CD4-positive, alpha-beta T cell treated with Interferon gamma for 1 hour (primary cell): ENCODE measurements around the gene GH1.
"Not testable (repeated sequence)": the region's sequence is repeated elsewhere in the genome, so short reads cannot be mapped to it uniquely, and the experiment has no call there.

Experiments
- DNase-seq: peaks from one replicate; pipeline ENCODE4 v3.0.0-alpha.2; 2020

Gene GH1

DNA sequence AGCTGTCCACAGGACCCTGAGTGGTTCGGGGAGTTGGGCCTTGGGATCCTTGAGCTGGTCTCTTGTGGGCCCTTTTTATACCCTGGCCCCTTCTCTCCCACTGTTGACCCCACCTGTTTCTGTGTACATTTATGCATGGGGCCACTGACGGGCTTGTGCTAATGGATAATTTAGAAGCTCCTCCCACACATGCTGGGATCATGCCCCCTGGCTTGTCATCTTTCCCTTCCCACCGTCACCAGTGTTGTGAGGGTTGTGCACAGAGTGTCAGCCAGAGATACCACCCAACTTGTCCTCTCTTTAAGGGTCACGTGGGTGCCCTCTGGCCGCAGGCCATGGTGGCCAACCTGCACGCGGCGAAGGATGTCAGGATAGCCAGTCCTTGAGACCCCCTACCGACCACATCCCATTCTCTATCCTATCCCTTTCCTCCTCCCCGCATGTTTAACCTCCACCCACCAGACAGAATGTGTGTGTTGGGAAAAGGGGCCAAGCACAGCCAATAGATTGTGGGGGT, at the start of gene GH1:
GH1 (minus strand) TSS at position 51 of the 517 bp plus-strand sequence. CDS start 63 bp downstream, outside the sequence.
- not testable (repeated sequence) for DNase-seq

DNA sequence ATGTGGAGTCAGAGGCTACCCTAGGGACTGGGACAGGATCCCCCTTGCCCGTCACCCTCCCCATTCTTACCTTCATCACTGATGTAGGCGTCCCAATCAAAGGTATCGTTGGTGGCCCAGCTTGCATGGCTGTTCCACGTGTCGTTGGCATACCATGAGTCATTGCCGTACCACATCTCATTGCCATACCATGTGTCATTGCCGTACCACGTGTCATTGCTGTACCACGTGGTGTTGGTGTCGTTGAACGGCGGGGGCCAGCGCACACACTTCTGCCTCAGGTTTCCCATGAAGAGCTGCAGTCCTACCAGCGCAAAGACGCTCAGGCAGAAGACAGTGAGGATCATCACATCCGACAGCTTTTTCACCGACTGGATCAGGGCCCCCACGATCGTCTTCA, 49.3 kb upstream of the GH1 start:
- DNase-seq = no peak

DNA sequence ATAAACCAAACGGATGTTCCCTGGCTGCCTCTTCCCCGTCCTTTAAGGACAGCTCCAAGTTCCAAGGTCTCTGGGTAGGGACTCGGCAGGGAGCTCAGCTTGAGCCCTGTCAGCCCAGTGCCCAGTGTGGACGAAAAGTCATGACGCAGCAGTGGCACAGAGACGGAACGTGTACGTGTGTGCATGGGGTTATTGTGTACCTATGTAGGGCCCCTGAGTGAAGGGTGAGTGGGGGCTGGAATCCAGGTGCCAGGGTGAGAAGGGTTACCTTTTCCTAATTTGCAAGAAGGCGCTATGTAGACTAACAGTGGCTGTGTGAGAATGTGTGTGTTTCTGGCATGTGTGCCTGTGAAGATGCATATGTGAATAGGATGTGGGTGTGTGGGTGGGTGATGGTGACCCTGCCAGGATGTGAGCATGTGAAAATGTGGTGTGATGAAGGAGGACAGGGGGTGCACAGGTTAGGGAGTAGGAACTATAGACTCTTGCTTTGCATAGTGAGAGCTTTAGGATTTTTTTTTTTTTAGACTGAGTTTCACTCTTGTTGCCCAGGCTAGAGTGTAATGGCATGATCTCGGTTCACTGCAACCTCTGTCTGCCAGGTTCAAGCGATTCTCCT, 48.1 kb upstream of the GH1 start:
- DNase-seq = peak; percentile 24

DNA sequence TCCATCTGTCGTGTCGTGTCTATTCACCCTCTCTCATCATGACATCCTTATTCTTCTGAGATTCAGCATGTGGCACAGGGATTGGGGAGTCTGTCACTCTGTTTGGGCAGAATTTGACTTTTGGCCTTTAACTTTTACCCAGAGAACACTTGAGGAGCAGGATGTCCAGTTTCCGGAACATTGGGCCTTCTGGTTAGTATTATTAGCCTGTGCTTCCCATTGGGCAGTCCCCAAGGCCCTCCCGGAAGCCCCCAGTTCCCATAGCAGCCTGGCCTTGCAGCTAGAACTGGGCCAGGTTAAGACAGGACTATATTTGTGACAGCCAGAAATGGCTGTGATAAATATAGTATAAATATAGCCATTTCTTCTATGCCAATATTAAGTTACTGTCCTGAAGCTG, 44.5 kb upstream of the GH1 start:
- no peak for DNase-seq

DNA sequence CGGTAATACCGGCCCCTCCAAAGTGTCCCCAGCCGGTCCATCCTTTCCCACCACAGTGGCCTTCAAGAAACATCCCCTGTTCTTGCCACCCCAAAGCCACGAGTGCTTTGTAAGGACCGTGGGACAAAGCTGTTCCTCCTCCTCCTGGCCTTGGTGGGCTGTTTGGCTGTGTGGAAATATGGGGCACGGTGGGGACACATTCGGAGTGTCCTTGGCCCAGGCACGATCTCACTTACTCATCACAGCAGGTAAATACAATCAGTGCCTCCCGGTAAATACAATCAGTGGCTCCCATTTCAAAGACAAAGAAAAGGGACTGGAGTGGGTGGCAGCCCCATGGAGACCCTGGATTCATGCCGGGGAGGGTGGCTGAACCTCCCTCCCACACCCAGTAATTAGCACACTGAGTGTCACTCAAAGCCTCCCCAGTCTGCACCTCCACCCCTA, 43.7 kb upstream of the GH1 start:
- no peak for DNase-seq

DNA sequence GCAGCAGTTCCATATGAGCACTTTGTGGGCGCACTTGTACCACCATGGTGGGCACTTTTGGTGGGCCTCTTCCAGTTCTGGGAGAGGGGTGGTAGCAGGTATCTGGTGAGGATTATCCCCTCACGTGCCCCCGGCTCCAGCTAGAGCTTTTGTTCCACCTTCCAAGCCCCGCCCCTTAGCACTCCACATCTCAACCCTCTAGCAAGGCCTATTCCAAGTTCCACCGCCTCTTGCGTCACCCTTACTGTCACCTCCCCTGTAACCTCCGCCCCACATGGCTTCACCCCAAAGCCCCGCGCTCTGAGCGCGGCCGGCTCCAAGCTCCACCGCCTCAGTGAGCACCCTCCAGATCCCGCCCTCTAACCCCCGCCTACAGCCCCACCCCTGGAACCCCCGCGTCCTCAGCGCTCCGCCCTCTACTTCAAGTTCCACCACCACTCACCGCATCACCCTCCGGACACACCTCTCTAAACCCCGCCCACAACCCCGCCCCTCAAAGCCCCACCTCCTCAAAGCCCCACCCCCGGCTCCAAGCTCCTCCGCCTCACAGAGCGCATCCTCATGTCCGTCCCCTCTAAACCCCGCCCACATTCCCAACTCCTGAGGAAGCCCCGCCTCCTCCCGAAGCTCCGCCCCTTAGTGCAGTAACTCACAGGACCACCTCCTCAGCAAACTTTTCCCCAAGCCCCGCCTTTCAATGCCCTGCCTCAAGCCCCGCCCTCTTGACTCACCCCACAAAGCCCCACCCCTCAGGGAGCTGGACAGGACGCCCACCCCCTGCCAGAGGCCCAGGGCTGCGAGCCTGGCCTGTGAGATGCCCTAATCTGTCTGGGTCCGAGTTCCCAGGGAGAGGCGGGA, 42.9 kb upstream of the GH1 start:
- DNase-seq = peak; percentile 67

DNA sequence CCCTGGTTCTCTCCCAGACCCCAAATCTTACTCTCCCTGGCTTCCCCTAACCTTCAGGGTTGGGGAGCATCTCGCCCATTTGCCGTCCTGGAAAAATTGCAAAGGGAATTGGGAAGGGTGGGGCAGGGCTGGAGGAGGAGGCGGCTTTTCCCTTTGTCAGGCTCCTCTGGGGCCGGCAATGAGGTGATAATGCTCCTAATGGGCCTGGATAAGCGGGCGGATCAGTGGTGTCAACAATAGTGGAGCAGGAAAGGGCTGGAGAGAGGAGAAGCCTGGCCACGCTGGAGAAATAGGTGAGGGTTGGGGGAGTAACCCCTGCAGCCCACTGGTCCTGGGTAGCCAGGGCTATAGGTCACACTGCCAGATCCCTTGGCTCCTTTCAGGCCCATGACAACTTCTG, 41.8 kb upstream of the GH1 start:
- DNase-seq = no peak

DNA sequence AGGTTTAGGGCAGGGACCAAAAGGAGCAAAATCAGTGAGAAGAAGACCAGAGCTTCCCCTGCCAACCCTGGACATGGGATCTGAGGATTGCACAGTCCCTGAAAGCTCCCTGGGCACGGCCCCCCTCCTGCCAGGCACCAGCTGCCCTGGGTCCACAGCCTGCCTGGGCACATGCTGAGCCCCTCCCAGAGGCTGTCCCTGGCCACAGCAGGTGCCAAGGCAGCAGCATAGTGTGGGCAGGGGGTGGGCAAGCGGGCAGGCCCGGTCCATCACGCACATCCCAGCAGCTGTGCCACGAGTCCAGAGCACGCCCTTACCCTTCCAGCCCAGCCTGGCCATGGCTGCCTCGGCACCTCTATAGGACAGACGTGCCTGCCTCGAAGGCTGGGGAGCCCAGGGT, 41.4 kb upstream of the GH1 start:
- DNase-seq = no peak

DNA sequence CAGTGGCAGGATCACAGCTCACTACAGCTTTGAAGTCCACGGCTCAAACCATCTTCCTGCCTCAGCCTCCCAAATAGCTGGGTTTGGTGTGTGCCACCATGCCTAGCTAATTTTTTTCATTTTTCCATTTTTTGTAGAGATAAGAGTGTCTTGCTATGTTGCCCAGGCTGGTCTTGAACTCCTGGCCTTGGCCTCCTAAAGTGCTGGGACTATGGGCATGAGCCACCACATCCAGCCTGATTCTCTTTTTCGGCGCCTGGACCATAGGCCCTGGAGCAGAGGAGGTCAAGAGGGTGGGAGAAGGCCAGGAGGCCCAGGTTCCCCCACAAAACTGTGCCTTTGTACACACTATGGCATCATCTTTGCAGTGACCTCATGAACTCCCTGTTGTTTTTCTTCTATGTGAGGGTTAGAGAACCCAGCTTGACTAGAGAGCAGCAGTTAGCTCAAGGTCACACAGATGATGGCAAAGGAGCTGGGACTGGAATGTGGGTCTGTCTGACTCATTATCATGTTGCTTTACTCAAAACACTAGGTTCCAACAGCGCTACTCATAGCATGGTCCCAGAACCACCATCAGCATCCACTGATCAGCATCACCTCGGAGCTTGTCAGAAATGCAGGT, 37.8 kb upstream of the GH1 start:
- DNase-seq = no peak

DNA sequence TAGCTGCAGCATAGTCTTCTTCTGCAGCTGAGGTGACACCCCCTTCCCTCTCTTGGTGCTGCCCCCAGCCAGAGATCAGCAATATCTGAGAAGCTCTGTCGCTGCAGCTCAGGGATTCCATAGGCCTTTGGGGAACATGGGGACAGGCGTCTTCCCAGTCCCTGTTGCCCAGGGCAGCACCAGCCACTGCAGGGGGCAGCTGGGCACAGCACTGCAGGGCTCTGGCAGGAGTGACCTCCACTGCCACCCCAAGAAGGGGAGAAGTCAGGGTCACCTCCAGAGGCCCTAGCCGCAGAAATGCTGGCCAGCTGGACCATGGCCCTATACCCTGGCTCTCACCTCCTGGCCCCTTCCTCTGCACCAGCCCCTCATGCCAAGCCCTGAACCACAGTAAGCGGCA, 37.2 kb upstream of the GH1 start:
- DNase-seq = no peak

DNA sequence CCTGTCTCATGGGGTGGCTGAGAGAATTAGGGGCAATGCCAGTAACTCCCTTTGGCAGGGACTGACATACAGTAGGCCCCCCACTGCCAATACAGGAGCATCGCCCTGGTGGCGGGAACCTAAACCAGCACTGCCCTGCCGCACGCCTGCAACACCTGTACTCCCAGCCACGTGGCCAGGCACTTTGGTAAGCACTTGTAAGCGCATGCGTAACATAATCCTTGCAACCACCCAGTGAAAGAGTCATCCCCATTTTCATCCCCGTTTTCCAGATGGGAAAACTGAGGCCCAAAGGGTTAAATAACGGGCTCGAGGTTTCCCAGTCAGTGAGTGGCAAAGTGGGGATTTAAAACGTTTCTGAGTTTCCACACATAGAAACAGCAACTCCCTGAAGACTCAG, 36.6 kb upstream of the GH1 start:
- DNase-seq = no peak

DNA sequence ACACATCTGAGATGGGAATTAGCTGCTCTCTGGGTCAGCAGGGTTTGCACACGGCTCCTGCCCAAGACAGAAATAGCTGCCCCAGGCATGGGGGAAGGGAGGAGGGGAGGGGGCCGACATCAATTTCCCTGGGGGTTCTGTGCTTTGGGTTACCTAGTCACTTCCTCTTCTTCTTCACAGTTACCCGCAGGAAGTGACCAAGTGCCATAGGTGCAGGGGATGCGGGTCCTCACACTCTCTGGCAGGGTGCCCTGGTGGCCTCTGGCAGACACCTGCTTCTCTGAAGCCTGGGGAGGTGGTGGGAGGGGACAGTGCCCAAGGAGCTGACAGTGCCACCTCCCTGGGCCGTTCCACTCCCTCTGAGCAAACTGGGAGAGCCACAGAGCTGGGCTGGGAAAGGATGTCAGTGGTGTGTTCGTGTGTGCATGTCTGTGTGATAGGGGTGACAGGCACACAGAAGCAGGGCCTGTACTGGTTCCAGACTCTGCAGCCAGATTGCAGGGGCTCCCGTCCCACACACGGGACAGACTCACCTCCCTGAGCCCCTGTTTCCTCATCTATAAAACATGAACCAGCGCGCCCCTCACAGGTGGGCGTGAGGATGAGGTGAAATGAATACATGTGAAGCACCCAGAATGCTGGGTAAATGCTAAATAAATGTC, 35.9 kb upstream of the GH1 start:
- peak; percentile 67 for DNase-seq

DNA sequence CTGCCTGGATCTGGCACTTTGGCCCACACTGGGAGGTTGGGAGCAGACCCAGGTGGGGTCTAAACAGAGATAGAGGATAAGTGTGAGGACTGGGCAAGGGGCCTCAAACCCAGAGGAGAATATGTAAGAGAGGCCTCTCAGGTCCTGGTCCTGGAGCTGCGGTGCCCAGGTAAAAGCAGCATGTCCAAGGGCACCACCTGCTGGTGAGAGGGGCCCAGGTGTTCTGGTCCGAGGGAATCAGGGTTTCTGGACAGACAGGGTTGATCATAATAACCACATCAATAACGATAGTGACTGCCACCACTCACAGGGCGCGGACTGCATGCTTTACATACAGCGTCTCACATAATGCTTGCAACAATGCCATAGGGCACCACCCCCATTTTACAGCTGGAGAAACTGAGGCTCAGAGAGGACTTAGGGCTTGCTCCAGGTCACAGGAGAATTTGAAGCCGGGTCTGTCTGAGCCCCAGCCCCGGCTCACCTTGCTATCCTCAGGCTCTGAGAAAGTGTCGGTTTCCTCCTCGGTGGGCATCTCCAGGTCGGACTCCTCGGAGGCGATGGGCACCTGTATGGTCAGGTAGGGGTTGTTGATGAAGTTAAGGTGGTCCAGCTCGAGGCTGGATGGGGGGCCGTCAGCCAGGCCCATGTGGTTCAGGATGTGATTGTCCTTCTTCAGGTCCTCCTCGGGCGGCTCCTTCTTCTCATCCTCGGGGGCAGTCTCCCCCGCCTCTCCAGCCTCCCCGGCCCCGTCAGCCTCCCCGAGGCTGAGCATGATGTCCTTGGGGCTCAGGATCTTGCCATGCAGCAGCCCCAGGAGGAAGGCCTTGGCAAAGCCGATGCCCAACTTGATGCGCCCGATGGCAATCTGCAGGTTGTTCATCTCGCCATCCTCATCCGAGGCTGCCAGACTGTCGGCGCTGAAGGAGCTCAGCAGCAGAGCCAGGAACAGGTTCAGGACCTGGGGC, 32.6 kb upstream of the GH1 start:
- DNase-seq = peak; percentile 52

DNA sequence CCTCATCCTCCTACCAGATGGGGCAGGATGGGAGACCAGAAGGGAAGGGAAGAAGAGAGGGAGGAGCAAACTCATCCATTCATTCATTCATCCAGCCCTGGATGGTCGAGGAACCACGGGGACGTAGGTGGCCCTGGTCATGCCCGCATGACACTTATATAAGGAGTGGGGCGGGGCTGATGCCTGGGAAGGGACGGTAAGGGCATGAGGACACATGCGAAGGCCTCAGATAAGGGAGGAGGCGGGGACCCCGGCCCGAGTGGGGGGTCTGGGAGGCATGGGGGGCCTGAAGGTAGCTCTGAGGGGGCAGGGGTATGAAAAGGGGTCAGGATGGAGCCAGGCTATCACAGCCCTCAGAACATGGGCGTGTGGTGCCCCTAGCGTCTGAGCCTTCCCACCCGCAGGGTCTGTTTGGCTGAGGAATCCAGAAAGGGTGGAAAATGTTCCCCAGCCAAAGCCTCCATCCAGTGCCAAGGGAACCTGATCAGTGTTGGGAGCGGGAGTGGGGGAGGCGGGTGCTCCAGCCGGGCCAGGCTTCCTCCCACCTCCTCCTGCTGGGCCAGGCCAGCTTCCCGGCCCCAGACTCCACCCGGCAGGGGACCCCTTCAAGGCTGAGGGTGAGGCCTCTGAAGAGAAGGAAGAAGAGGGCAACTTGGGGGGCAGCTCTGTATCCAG, 31.1 kb upstream of the GH1 start:
- no peak for DNase-seq

DNA sequence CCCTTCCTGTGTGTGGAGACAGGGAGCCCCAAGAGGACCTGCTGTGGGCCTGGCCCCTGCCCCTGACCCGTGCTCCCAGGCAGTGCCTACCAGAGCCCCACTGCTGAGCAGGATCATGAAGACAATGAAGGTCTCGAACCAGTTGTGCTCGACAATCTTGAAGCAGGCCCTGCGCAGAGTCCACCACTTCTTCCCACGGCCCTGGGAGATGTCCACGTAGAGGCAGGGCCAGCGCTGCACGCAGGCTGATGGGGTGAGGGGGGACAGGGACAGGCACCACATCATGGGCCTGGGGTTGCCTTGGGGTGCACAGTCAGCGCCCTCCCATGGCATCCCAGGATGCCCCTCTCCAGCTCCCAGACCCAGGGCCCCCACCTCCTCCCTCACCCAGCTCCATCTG, 29.9 kb upstream of the GH1 start:
- no peak for DNase-seq

DNA sequence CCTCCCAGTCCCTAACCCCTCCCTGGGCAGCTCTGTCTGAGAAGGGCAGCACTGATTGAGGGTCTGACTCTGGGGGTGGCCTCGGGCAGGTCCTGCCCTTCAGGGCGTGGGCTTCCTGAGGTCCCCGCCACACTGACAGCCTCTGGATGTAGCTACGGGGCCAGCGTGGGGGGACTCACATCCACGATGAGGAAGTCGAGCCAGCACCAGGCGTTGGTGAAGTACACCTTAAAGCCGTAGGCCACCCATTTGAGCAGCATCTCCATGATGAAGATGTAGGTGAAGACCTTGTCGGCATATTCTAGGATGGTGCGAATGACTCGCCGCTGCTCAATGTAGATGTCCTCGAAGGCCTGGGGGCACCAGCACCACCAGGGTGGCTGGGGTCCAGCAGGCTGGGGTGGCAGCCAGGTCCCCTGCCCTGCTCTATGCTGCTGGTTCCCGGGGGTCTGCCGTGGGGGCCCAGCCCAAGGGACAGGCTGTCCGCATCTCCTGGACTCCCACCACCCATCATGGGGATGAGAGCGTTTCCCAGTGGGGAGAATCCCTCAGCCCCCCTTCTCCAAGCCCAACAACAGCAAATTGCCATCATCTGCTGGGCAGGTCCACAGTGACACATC, 29.2 kb upstream of the GH1 start:
- DNase-seq = no peak

DNA sequence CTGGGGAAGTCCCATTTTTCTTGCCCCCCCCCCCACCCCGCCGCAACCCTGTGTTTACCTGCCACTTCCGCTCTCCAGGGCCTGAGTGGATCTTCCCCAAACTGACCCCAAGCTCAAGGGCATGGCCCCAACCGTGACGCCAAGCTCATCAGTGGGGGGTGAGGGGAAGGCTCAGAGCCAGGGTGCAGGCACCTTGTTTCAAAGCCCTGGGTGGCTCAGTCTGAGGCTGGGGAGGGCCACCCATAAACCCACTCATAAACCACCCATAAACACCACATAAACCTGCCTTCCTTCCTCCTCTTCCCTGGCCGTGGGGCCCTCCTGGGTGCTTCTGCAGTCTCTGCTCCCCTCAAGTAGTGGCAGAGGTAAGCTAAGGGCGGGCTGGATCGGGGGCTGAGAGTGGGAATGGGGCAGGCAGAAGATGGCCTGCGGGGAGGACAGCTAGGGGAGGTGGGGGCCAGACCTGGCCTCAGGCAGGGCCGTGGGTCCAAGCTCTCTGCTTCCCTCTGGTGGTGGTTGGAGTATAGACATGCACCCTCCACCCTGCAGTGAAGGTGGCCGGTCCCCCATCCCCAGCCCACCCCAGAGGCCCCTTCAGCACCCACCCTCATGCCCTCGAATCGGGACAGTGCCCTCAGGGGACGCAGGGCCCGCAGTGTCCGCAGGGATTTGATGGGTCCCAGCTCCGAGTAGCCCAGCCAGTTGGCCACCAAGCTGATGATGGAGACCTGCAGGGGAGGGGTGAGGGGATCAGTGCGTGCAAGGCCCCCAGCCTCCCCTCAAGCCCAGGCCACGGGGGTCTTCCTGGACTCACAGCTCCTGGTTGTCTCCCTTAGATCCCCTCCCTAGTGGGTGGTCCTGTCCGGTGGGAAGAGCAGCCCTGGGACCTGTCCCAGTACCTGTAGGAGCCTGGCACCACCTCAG, 28.1 kb upstream of the GH1 start:
- peak; percentile 56 for DNase-seq

DNA sequence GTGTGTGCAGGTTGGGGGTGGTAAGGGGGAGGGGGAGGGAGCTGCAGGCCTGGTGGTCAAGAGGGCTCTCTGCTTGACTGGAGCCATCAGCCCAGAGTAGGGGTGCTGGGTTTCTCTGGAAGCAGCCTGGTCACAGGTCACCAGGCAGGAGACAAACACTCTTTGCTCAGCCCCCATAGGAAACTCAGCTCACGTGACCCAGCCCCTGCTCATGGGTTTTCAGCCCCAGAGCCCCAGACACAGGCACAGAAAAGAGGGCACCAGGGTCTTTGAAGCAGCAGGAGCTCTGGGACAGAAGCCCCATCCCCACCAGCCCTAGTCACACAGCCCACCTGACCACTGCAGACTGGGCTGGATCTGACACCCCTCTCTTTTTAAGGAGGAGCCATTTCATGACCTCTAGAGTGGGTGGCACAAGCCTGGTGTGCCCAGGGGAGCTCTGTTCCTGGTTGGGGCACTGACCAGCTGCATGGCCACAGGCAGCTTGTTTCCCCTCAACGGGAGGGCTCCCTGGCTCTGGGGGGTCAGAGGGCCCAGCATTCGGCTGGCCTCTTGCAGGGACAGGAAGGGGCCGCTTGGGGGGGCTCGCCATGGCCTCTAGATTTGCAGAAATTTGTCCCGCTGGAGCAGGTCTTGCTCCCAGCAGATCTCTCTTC, 27.3 kb upstream of the GH1 start:
- peak; percentile 13 for DNase-seq
